ENCODE data around the gene COA5. TPM values are rescaled to one million over a fixed set of nuclear protein-coding genes. Genes with fewer than 3 reads are reported as not detected.

Gene COA5
- total and polyA plus RNA-seq, 4 donors = 20.2 to 60.7 (median 38.6) TPM

DNA sequence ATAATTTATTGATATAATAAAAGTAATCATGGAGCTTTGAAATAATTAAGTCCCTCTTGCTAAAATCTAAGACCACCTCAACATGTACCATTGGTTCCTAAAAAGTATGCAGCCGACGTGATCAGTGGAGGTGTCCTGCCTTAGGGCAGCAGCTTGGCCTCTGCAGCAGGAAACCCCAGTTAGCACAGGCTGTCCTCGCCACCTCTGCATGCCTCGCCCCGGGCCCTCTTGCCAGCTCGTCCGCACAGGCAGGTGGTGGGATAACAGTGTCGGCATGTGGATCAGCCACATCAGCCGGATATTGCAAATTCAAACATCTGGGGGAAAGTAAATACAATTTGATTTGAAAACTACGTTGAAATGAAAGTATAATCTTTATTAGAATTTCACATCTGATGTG, 22.9 kb downstream of the COA5 start:
- Histone ChIP-seq H3K9me3 (ENCODE audit: control insufficient read depth in 4 of 4, insufficient read depth in 3 of 4, low read length in 3 of 4) (peaks cover 0 to 1% (median 0%) of the 10 kb centered on the region in 4 donors), H3K36me3 (ENCODE audit: control insufficient read depth in 4 of 4, insufficient read depth in 4 of 4, low read length in 4 of 4) (peaks cover 3 to 36% (median 21%) of the 10 kb centered on the region in 4 donors), H3K27me3 (ENCODE audit: control insufficient read depth in 3 of 3, insufficient read depth in 3 of 3, low read length in 2 of 3) (no peaks in the 10 kb centered on the region), H3K4me1 (ENCODE audit: control insufficient read depth in 5 of 5, insufficient read depth in 5 of 5, low read length in 5 of 5) (no peaks in the 10 kb centered on the region), H3K9ac (ENCODE audit: insufficient read depth in 1 of 2, low read length in 2 of 2) (no peak overlapping the region), H3K27ac (ENCODE audit: low read depth in 1 of 2, low read length in 1 of 2) (no peak overlapping the region), H3K4me3 (no peak overlapping the region)
- 95 to 98% methylated on average over 10 of the region's 10 CpGs for WGBS, 2 donors
- DNase-seq (no peak), ATAC-seq (ENCODE audit: insufficient read depth, low FRiP score) (no peak)
- no peak for TF ChIP-seq CTCF (IDR thresholded peaks at IDR 0.05; ENCODE audit: control extremely low read depth, extremely low read depth)

- DNase-seq = no peak
- peaks cover 0 to 1% (median 0%) of the 10 kb centered on the region in 4 donors for H3K9me3 ChIP-seq (ENCODE audit: control insufficient read depth in 4 of 4, insufficient read depth in 3 of 4, low read length in 3 of 4)
These were observed 24.3 kb downstream of the COA5 start for GRCh38 chr2:98583816-98584618.

GRCh38 chr2:98583276-98583675, 25.0 kb downstream of the COA5 start:
- 95 to 97% methylated on average over 7 of the region's 7 CpGs for WGBS, 2 donors
- H3K9me3 ChIP-seq (ENCODE audit: control insufficient read depth in 4 of 4, insufficient read depth in 3 of 4, low read length in 3 of 4) = peaks cover 0 to 1% (median 0%) of the 10 kb centered on the region in 4 donors
- DNase-seq = no peak
- peaks cover 3 to 40% (median 19%) of the 10 kb centered on the region in 4 donors for H3K36me3 ChIP-seq (ENCODE audit: control insufficient read depth in 4 of 4, insufficient read depth in 4 of 4, low read length in 4 of 4)
- no peak for ATAC-seq (ENCODE audit: insufficient read depth, low FRiP score)
- no peaks in the 10 kb centered on the region for H3K27me3 ChIP-seq (ENCODE audit: control insufficient read depth in 3 of 3, insufficient read depth in 3 of 3, low read length in 2 of 3)
- H3K4me3 ChIP-seq = no peak overlapping the region
- H3K27ac ChIP-seq (ENCODE audit: low read depth in 1 of 2, low read length in 1 of 2) = no peak overlapping the region
- H3K9ac ChIP-seq (ENCODE audit: insufficient read depth in 1 of 2, low read length in 2 of 2) = no peak overlapping the region
- H3K4me1 ChIP-seq (ENCODE audit: control insufficient read depth in 5 of 5, insufficient read depth in 5 of 5, low read length in 5 of 5) = no peaks in the 10 kb centered on the region
- TF ChIP-seq CTCF (IDR thresholded peaks at IDR 0.05; ENCODE audit: control extremely low read depth, extremely low read depth) = no peak

More at GRCh38 chr2:98583816-98584618, 24.3 kb downstream of the COA5 start:
- TF ChIP-seq CTCF (IDR thresholded peaks at IDR 0.05; ENCODE audit: control extremely low read depth, extremely low read depth) = no peak
- Histone ChIP-seq H3K36me3 (ENCODE audit: control insufficient read depth in 4 of 4, insufficient read depth in 4 of 4, low read length in 4 of 4) (peaks cover 3 to 40% (median 19%) of the 10 kb centered on the region in 4 donors), H3K27me3 (ENCODE audit: control insufficient read depth in 3 of 3, insufficient read depth in 3 of 3, low read length in 2 of 3) (no peaks in the 10 kb centered on the region), H3K9ac (ENCODE audit: insufficient read depth in 1 of 2, low read length in 2 of 2) (no peak overlapping the region), H3K4me1 (ENCODE audit: control insufficient read depth in 5 of 5, insufficient read depth in 5 of 5, low read length in 5 of 5) (no peaks in the 10 kb centered on the region), H3K4me3 (no peak overlapping the region), H3K27ac (ENCODE audit: low read depth in 1 of 2, low read length in 1 of 2) (no peak overlapping the region)
- ATAC-seq (ENCODE audit: insufficient read depth, low FRiP score) = no peak
- 90 to 93% methylated on average over 10 of the region's 10 CpGs for WGBS, 2 donors
